Measurements from ENCODE around the gene CDC42EP4. TPM values are rescaled to one million over a fixed set of nuclear protein-coding genes. Genes with fewer than 3 reads are reported as not detected.
A peak's percentile ranks its signal among the peaks of the same experiment; 100 is the strongest.

Gene CDC42EP4
- total RNA-seq, 1 experiment from 2014 or later, result 48.4 TPM

- no peak overlapping the region for H2AFZ ChIP-seq
- H3K36me3 ChIP-seq (ENCODE audit: low read depth), result peaks cover 13% of the 10 kb centered on the region; the same call in 1 of the 2 replicates
- peaks cover 94% of the 10 kb centered on the region for H3K79me2 ChIP-seq (ENCODE audit: low read depth)
- peaks cover 30% of the 10 kb centered on the region for H3F3A ChIP-seq (ENCODE audit: insufficient read depth, low read depth)
- H4K20me1 ChIP-seq (ENCODE audit: insufficient read depth), result peaks cover 10% of the 10 kb centered on the region; the same call in 1 of the 2 replicates
- H3K9me2 ChIP-seq (ENCODE audit: insufficient read depth), result no peaks in the 10 kb centered on the region
- intact Hi-C loops (cut with micrococcal nuclease; ENCODE audit: unreplicated experiment), result no loop called here
- CTCF ChIA-PET, result interaction anchor here (0.6 to 1.0 kb wide), 2 partner anchors 15 to 704 kb away, joined by 3 read pairs; no protein-coding TSS in a partner anchor
- H3K4me2 ChIP-seq, result peak overlapping the region; percentile 90
- POLR2A ChIA-PET (ENCODE audit: unreplicated experiment), result interaction anchor here (0.5 to 1.1 kb wide), 5 partner anchors 15 to 1155 kb away, joined by 3 to 4 read pairs (median 3); no protein-coding TSS in a partner anchor
- peaks cover 58% of the 10 kb centered on the region for H3K4me1 ChIP-seq (replicated peaks; ENCODE audit: insufficient read depth)
- no peaks in the 10 kb centered on the region for H3K9me3 ChIP-seq (ENCODE audit: insufficient read depth, low read depth)
- no peaks in the 10 kb centered on the region for H3K27me3 ChIP-seq (ENCODE audit: insufficient read depth, low read depth)
- peak overlapping the region; percentile 46; the same call in 1 of the 2 replicates for H3K4me3 ChIP-seq
- H3K27ac ChIP-seq, result peak overlapping the region; percentile 54
- no TSS peak for BruUV-seq (replicated peaks)
- DNase-seq, result no peak
- TF ChIP-seq EZH2 (IDR thresholded peaks at IDR 0.05; ENCODE audit: low read depth) (no peak), CTCF (conservative IDR thresholded peaks at IDR 0.05) (no peak)
These were observed 5.7 kb downstream of the CDC42EP4 start for GRCh38 chr17:73305845-73306836.

DNA sequence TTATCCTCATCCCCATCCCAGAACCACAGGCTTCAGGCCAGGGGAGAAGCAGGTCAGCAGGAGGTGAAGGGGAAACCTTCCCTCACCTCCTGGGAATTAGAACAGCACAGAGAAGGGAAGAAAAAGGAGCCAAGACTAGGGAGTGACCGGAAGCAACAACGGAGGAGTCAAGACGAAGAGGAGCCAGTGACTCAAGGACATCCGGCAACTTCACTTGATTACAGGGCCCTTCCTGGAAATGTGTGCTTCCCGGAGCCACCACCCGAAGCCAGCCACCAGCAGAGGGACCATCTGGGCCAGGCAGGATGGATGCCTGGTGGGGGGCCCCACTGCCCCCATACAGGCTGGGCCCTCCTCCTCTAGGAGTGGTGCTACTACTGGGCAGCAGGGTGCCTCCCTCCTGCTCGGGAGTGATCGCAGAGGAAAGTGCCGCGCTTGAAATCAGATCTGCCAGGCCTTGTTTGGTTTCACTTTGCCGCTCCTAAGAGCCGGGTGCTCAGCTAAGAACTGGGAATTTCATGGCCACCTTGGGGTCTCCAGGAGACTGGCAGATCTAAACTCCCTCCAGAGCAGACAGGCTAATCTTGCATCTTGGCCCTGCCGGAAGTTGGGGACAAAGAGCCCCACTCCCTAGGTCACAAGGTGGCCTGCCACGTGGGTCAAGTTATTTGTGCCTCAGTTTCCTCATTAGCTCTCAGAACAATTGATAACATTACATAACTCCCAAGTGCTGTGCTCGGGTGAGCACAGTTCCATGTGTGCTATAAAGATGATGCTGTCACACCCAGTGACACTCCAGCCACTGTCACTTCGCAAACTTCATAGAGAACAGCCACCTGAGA, 6.6 kb downstream of the CDC42EP4 start:
- H3K79me2 ChIP-seq (ENCODE audit: low read depth), result peaks cover 95% of the 10 kb centered on the region
- CTCF ChIA-PET, result interaction anchor here (0.5 to 1.0 kb wide), 2 partner anchors 14 to 63 kb away, joined by 3 read pairs; no protein-coding TSS in a partner anchor
- H3F3A ChIP-seq (ENCODE audit: insufficient read depth, low read depth), result peaks cover 38% of the 10 kb centered on the region

More for the DNA sequence above, 6.6 kb downstream of the CDC42EP4 start:
- H3K9me3 ChIP-seq (ENCODE audit: insufficient read depth, low read depth), result no peaks in the 10 kb centered on the region
- H3K27ac ChIP-seq, result peak overlapping the region; percentile 54
- peak overlapping the region; percentile 90 for H3K4me2 ChIP-seq
- H2AFZ ChIP-seq, result no peak overlapping the region
- POLR2A ChIA-PET (ENCODE audit: unreplicated experiment), result interaction anchor here (0.9 kb wide), 1 partner anchor 258 kb away, joined by 3 read pairs; no protein-coding TSS in a partner anchor
- H3K4me3 ChIP-seq, result peak overlapping the region; percentile 46; the same call in 1 of the 2 replicates
- H3K36me3 ChIP-seq (ENCODE audit: low read depth), result peaks cover 13% of the 10 kb centered on the region; the same call in 1 of the 2 replicates
- H3K4me1 ChIP-seq (replicated peaks; ENCODE audit: insufficient read depth), result peaks cover 63% of the 10 kb centered on the region
- TSS peak; percentile 79 for BruUV-seq (replicated peaks)
- TF ChIP-seq EZH2 (IDR thresholded peaks at IDR 0.05; ENCODE audit: low read depth) (no peak), CTCF (conservative IDR thresholded peaks at IDR 0.05) (0 out of 2 replicates have a peak, but pooled peaks have one; percentile 25)
- H3K27me3 ChIP-seq (ENCODE audit: insufficient read depth, low read depth), result no peaks in the 10 kb centered on the region
- H4K20me1 ChIP-seq (ENCODE audit: insufficient read depth), result peaks cover 13% of the 10 kb centered on the region
- H3K9me2 ChIP-seq (ENCODE audit: insufficient read depth), result no peaks in the 10 kb centered on the region
- intact Hi-C loops (cut with micrococcal nuclease; ENCODE audit: unreplicated experiment), result no loop called here
- peak; percentile 57 to 64 for DNase-seq
